Right atrium auricular region (tissue), 2 donors: ENCODE data around the gene TUG1. TPM values are rescaled to one million over a fixed set of nuclear protein-coding genes. Genes with fewer than 3 reads are reported as not detected.

Experiments used
- DNase-seq: peaks from one replicate; pipeline ENCODE4 v3.0.0-alpha.2; 2019; ENCODE audit warnings: low spot score
- H3K27ac ChIP-seq, 2 donors: fragments of 200-600 bp; sonication (generic); 1 replicate in 1 of 2; 2 replicates in 1 of 2; pipeline ENCODE4 v1.5.1; 2016 to 2019
- H3K27me3 ChIP-seq, 2 donors: fragments of 200-600 bp; sonication (generic); one replicate each; pipeline versions ENCODE4 v1.5.1 to v1.6.0; 2017 to 2019
- H3K36me3 ChIP-seq: fragments of 200-600 bp; sonication (generic); one replicate; pipeline ENCODE4 v1.5.1; 2016
- H3K4me1 ChIP-seq, 2 donors: fragments of 200-600 bp; sonication (generic); one replicate each; pipeline versions ENCODE4 v1.5.1 to v1.6.0; 2017 to 2019
- H3K4me3 ChIP-seq, 2 donors: fragments of 200-600 bp; sonication (generic); 1 replicate in 1 of 2; 2 replicates in 1 of 2; pipeline ENCODE4 v1.5.1; 2017 to 2019; ENCODE audit warnings: mild to moderate bottlenecking in 1 of 2, moderate library complexity in 1 of 2
- H3K9me3 ChIP-seq, 2 donors: fragments of 200-600 bp; sonication (generic); one replicate each; pipeline ENCODE4 v1.5.1; 2019
- CTCF ChIP-seq, 2 donors: fragments of 200-600 bp; sonication (generic); IDR thresholded peaks; one replicate each; pipeline ENCODE4 v1.5.1; 2019; ENCODE audit warnings: antibody characterized with exemption in 2 of 2
- total RNA-seq, 2 donors: library from RNA; depleted of rRNA; stranded (reverse); fragments of >200 nt; gene quantifications; one replicate each; pipeline ENCODE4 v1.1.0, GENCODE V29; 2016

TUG1 gene
- total RNA-seq, 2 donors from 2014 or later, result 37.2 to 39.1 TPM

GRCh38 chr22:30947816-30948454 is 21.1 kb upstream of the TUG1 start:
- TF ChIP-seq CTCF (IDR thresholded peaks at IDR 0.05), result peak in 1 of 2 donors; percentile 76
- peaks cover 59% of the 10 kb centered on the region for H3K36me3 ChIP-seq

GRCh38 chr22:30948930-30949342 is 20.1 kb upstream of the TUG1 start:
- Histone ChIP-seq H3K27me3 (no peaks in the 10 kb centered on the region), H3K4me3 (no peak overlapping the region), H3K9me3 (no peaks in the 10 kb centered on the region), H3K27ac (no peak overlapping the region), H3K36me3 (peaks cover 49% of the 10 kb centered on the region), H3K4me1 (peaks cover 0 to 37% of the 10 kb centered on the region in 2 donors)
- no peak for TF ChIP-seq CTCF (IDR thresholded peaks at IDR 0.05)
- no peak for DNase-seq

More at GRCh38 chr22:30947816-30948454, 21.1 kb upstream of the TUG1 start:
- DNase-seq, result no peak
- no peaks in the 10 kb centered on the region for H3K9me3 ChIP-seq
- peaks cover 0 to 37% of the 10 kb centered on the region in 2 donors for H3K4me1 ChIP-seq
- no peaks in the 10 kb centered on the region for H3K27me3 ChIP-seq
- no peak overlapping the region for H3K4me3 ChIP-seq
- peak overlapping the region; percentile 66 to 80 for H3K27ac ChIP-seq

- peaks cover 42% of the 10 kb centered on the region for H3K36me3 ChIP-seq
- H3K9me3 ChIP-seq, result no peaks in the 10 kb centered on the region
- DNase-seq, result no peak
- H3K27ac ChIP-seq, result no peak overlapping the region
- no peak overlapping the region for H3K4me3 ChIP-seq
- no peak for TF ChIP-seq CTCF (IDR thresholded peaks at IDR 0.05)
- no peaks in the 10 kb centered on the region for H3K27me3 ChIP-seq
- peaks cover 0 to 36% of the 10 kb centered on the region in 2 donors for H3K4me1 ChIP-seq
Observed at GRCh38 chr22:30949934-30950660, 19.0 kb upstream of the TUG1 start.

- no peak overlapping the region for H3K27ac ChIP-seq
- H3K27me3 ChIP-seq, result no peaks in the 10 kb centered on the region
- peaks cover 35% of the 10 kb centered on the region for H3K36me3 ChIP-seq
- H3K4me1 ChIP-seq, result peaks cover 0 to 5% of the 10 kb centered on the region in 2 donors
- no peaks in the 10 kb centered on the region for H3K9me3 ChIP-seq
- DNase-seq, result no peak
- H3K4me3 ChIP-seq, result no peak overlapping the region
- TF ChIP-seq CTCF (IDR thresholded peaks at IDR 0.05), result no peak
Observed at GRCh38 chr22:30953206-30953605, 15.9 kb upstream of the TUG1 start.

- H3K4me1 ChIP-seq, result no peaks in the 10 kb centered on the region
- H3K27me3 ChIP-seq, result no peaks in the 10 kb centered on the region
- no peak for DNase-seq
- H3K36me3 ChIP-seq, result peaks cover 21% of the 10 kb centered on the region
- TF ChIP-seq CTCF (IDR thresholded peaks at IDR 0.05), result no peak
- H3K9me3 ChIP-seq, result no peaks in the 10 kb centered on the region
- no peak overlapping the region for H3K27ac ChIP-seq
- no peak overlapping the region for H3K4me3 ChIP-seq
Observed at GRCh38 chr22:30955153-30955552, 13.9 kb upstream of the TUG1 start.
